SH-SY5Y (cell line): Measurements from ENCODE around the gene NTMT2.

ENCODE experiments used
- GATA2 ChIP-seq: IDR thresholded peaks from 2 replicates; pipeline ENCODE4 v1.6.1; 2011; ENCODE audit warnings: mild to moderate bottlenecking, low read depth, low read length
- GATA3 ChIP-seq: IDR thresholded peaks from 2 replicates; pipeline ENCODE4 v1.6.1; 2011; ENCODE audit warnings: low read depth, mild to moderate bottlenecking, low read length, moderate library complexity

GRCh38 chr1:170164103-170164763 lies 18.5 kb downstream of the NTMT2 start:
- TF ChIP-seq GATA2 (no peak), GATA3 (no peak)
